HG02852 (cell line): ENCODE measurements around the gene ANKRD6.
"Not testable (repeated sequence)": the region's sequence is repeated elsewhere in the genome, so short reads cannot be mapped to it uniquely, and the experiment has no call there.

Source experiments
- ATAC-seq: cut with Tn5 transposase; IDR thresholded peaks from one replicate; pipeline ENCODE4 v1.9.1; 2021; ENCODE audit warnings: mild to moderate bottlenecking, moderate library complexity; ENCODE audit not compliant: unreplicated experiment

Gene ANKRD6

GRCh38 chr6:89591745-89592144 lies 158.8 kb downstream of the ANKRD6 start:
- ATAC-seq: no peak

- peak; percentile 98 for ATAC-seq
Observed at GRCh38 chr6:89596056-89596455, 163.1 kb downstream of the ANKRD6 start.

GRCh38 chr6:89596484-89596883 lies 163.5 kb downstream of the ANKRD6 start:
- ATAC-seq: no peak

- ATAC-seq: no peak
Observed at GRCh38 chr6:89597372-89597771, 164.4 kb downstream of the ANKRD6 start.

GRCh38 chr6:89597988-89598387 lies 165.0 kb downstream of the ANKRD6 start:
- ATAC-seq: no peak

GRCh38 chr6:89599727-89600126 lies 166.8 kb downstream of the ANKRD6 start:
- no peak for ATAC-seq

- no peak for ATAC-seq
Observed at GRCh38 chr6:89602166-89602565, 169.2 kb downstream of the ANKRD6 start.

- no peak for ATAC-seq
Observed at GRCh38 chr6:89604653-89605052, 171.7 kb downstream of the ANKRD6 start.

- ATAC-seq: no peak
Observed at GRCh38 chr6:89605861-89606260, 172.9 kb downstream of the ANKRD6 start.

- no peak for ATAC-seq
Observed at GRCh38 chr6:89610149-89610642, 177.2 kb downstream of the ANKRD6 start.

- no peak for ATAC-seq
Observed at GRCh38 chr6:89611666-89612065, 178.7 kb downstream of the ANKRD6 start.

GRCh38 chr6:89612121-89612520 lies 179.2 kb downstream of the ANKRD6 start:
- ATAC-seq: no peak

- no peak for ATAC-seq
Observed at GRCh38 chr6:89613790-89614189, 180.8 kb downstream of the ANKRD6 start.

GRCh38 chr6:89615882-89616281 lies 182.9 kb downstream of the ANKRD6 start:
- ATAC-seq: no peak

GRCh38 chr6:89616531-89616930 lies 183.6 kb downstream of the ANKRD6 start:
- no peak for ATAC-seq

- ATAC-seq: no peak
Observed at GRCh38 chr6:89618026-89618425, 185.1 kb downstream of the ANKRD6 start.

- ATAC-seq: no peak
Observed at GRCh38 chr6:89619567-89619966, 186.6 kb downstream of the ANKRD6 start.

- no peak for ATAC-seq
Observed at GRCh38 chr6:89623749-89624148, 190.8 kb downstream of the ANKRD6 start.

- no peak for ATAC-seq
Observed at GRCh38 chr6:89630488-89630887, 197.5 kb downstream of the ANKRD6 start.

GRCh38 chr6:89636412-89636811 lies 203.5 kb downstream of the ANKRD6 start:
- ATAC-seq: not testable (repeated sequence)

GRCh38 chr6:89637960-89638319 lies 205.0 kb downstream of the ANKRD6 start:
- no peak for ATAC-seq

- peak; percentile 99 for ATAC-seq
Observed at GRCh38 chr6:89638320-89639195, 205.6 kb downstream of the ANKRD6 start, which contains the start of gene LYRM2. Gene LYRM2 (minus strand): TSS chr6:89638747. CDS start chr6:89638716, 31 bp downstream.

GRCh38 chr6:89640804-89641203 lies 207.9 kb downstream of the ANKRD6 start:
- no peak for ATAC-seq
